ENCODE results near the gene C3orf38.

GRCh38 chr3:88180398-88180999 lies 30.7 kb downstream of the C3orf38 start:
- no peak for TF ChIP-seq CTCF (IDR thresholded peaks at IDR 0.05)
- no peak for TF ChIP-seq POLR2A (IDR thresholded peaks at IDR 0.05)

All from lower leg skin (tissue), 3 donors.